DOHH2 (cell line): ENCODE measurements around the gene EML6.

Experiments used
- H3F3A ChIP-seq: fragments of 200-600 bp; sonication (generic), shearing (Covaris generic); 2 replicates; pipeline ENCODE4 v1.6.0; 2016; ENCODE audit warnings: antibody characterized with exemption, mild to moderate bottlenecking; ENCODE audit not compliant: control insufficient read depth, insufficient read depth
- H3K27ac ChIP-seq: fragments of 200-600 bp; sonication (generic); 2 replicates; pipeline ENCODE4 v1.5.1; 2014; ENCODE audit warnings: low read depth, mild to moderate bottlenecking, low read length, moderate library complexity
- H3K27me3 ChIP-seq: fragments of 200-600 bp; sonication (generic); 2 replicates; pipeline ENCODE4 v1.6.1; 2014; ENCODE audit warnings: mild to moderate bottlenecking, low read length, mixed read lengths; ENCODE audit not compliant: control insufficient read depth
- H3K36me3 ChIP-seq: fragments of 200-600 bp; sonication (generic); 2 replicates; pipeline ENCODE4 v1.6.1; 2014; ENCODE audit warnings: mild to moderate bottlenecking, low read length, moderate library complexity, mixed read lengths; ENCODE audit not compliant: control insufficient read depth
- H3K4me1 ChIP-seq: fragments of 200-600 bp; sonication (generic); 2 replicates; pipeline ENCODE4 v1.6.1; 2014; ENCODE audit warnings: mild to moderate bottlenecking, low read length, mixed read lengths; ENCODE audit not compliant: control insufficient read depth
- H3K4me2 ChIP-seq: fragments of 200-600 bp; sonication (generic); 2 replicates; pipeline ENCODE4 v1.6.0; 2014; ENCODE audit warnings: mild to moderate bottlenecking, low read length, moderate library complexity
- H3K4me3 ChIP-seq: fragments of 200-600 bp; sonication (generic); 2 replicates; pipeline ENCODE4 v1.5.1; 2014; ENCODE audit warnings: mild to moderate bottlenecking, low read length, mixed read lengths
- H3K79me2 ChIP-seq: fragments of 200-600 bp; sonication (generic); 2 replicates; pipeline ENCODE4 v1.6.1; 2014; ENCODE audit warnings: mild to moderate bottlenecking, low read length, mixed read lengths; ENCODE audit not compliant: control insufficient read depth
- H3K9me2 ChIP-seq: fragments of 200-600 bp; sonication (generic); replicated peaks from 2 replicates; pipeline ENCODE4 v1.6.1; 2014; ENCODE audit warnings: mild to moderate bottlenecking, low read length, mixed read lengths; ENCODE audit not compliant: control insufficient read depth
- H3K9me3 ChIP-seq: fragments of 200-600 bp; sonication (generic); 2 replicates; pipeline ENCODE4 v1.6.1; 2014; ENCODE audit warnings: antibody characterized with exemption, low read length, mixed read lengths; ENCODE audit not compliant: control insufficient read depth, insufficient read depth
- H4K20me1 ChIP-seq: fragments of 200-600 bp; sonication (generic); 2 replicates; pipeline ENCODE4 v1.6.0; 2014; ENCODE audit warnings: low read depth, mild to moderate bottlenecking, antibody characterized with exemption, low read length, moderate library complexity; ENCODE audit not compliant: control insufficient read depth, insufficient read depth
- CTCF ChIP-seq: fragments of 200-600 bp; sonication (generic); IDR thresholded peaks from one replicate; pipeline ENCODE4 v1.5.1; 2014; ENCODE audit warnings: antibody characterized with exemption, mild to moderate bottlenecking, low read depth, low read length; ENCODE audit not compliant: poor library complexity, severe bottlenecking
- EZH2phosphoT487 ChIP-seq: fragments of 200-600 bp; sonication (generic); IDR thresholded peaks from 2 replicates; pipeline ENCODE4 v1.6.1; 2017; ENCODE audit warnings: borderline replicate concordance, mild to moderate bottlenecking, antibody characterized with exemption, low read length, moderate library complexity, mixed read lengths

Gene EML6

GRCh38 chr2:54676656-54677055, 46.8 kb upstream of the EML6 start:
- no peaks in the 10 kb centered on the region for H4K20me1 ChIP-seq
- TF ChIP-seq CTCF (no peak), EZH2phosphoT487 (no peak)
- H3K4me1 ChIP-seq: peaks cover 23% of the 10 kb centered on the region
- H3K27me3 ChIP-seq: 0 out of 2 replicates have a peak, but pooled peaks cover 3% of the 10 kb centered on the region
- no peaks in the 10 kb centered on the region for H3K9me3 ChIP-seq
- H3K27ac ChIP-seq: no peak overlapping the region
- no peak overlapping the region for H3K4me3 ChIP-seq
- H3K4me2 ChIP-seq: no peak overlapping the region
- no peaks in the 10 kb centered on the region for H3K79me2 ChIP-seq
- H3F3A ChIP-seq: no peaks in the 10 kb centered on the region
- no peaks in the 10 kb centered on the region for H3K9me2 ChIP-seq
- H3K36me3 ChIP-seq: no peaks in the 10 kb centered on the region

GRCh38 chr2:54677476-54678265, 45.8 kb upstream of the EML6 start:
- TF ChIP-seq CTCF: no peak
- no peaks in the 10 kb centered on the region for H3K36me3 ChIP-seq
- no peaks in the 10 kb centered on the region for H4K20me1 ChIP-seq
- H3K27me3 ChIP-seq: 0 out of 2 replicates have a peak, but pooled peaks cover 3% of the 10 kb centered on the region
- no peak overlapping the region for H3K4me3 ChIP-seq
- no peak overlapping the region for H3K4me2 ChIP-seq
- no peaks in the 10 kb centered on the region for H3F3A ChIP-seq
- peaks cover 20% of the 10 kb centered on the region for H3K4me1 ChIP-seq
- H3K79me2 ChIP-seq: no peaks in the 10 kb centered on the region
- no peak overlapping the region for H3K27ac ChIP-seq
- H3K9me3 ChIP-seq: no peaks in the 10 kb centered on the region
- H3K9me2 ChIP-seq: no peaks in the 10 kb centered on the region

- Histone ChIP-seq H3K4me2 (no peak overlapping the region), H3K4me1 (peaks cover 11% of the 10 kb centered on the region), H3K9me2 (no peaks in the 10 kb centered on the region), H3K27ac (no peak overlapping the region), H3K9me3 (no peaks in the 10 kb centered on the region), H3F3A (no peaks in the 10 kb centered on the region), H3K4me3 (no peak overlapping the region), H3K27me3 (0 out of 2 replicates have a peak, but pooled peaks cover 3% of the 10 kb centered on the region), H4K20me1 (no peaks in the 10 kb centered on the region), H3K36me3 (no peaks in the 10 kb centered on the region), H3K79me2 (no peaks in the 10 kb centered on the region)
- TF ChIP-seq CTCF (no peak), EZH2phosphoT487 (no peak)
These were observed 44.7 kb upstream of the EML6 start for GRCh38 chr2:54678719-54679118.
